ENCODE data around the gene HOXB5.

HOXB5 gene

DNA sequence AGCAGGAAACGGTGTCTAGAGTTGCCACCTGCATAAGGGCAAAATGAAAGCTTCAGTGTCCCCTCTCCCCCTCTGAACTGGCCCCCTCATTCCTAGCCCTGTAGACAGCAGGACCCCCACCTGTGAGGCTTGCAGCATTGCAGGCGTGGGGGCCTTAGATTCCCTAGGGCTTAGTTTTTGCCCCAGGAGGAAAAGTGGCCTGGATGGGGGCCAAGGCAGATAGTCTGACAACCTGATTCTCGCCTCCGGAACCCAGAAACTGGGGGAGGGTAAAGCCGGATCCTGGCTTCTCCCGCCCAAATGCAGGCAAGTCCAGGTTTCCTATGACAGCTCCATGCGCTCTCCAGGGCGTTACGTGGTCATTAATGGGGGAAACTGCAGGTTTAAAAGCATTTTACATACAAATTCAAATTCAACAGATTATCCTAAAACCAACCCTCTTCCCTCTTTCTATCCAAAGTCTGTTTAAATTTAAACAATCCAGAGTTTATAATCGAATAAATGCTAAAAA lies 11.9 kb upstream of the HOXB5 start:
- DNase-seq: no peak

DNA sequence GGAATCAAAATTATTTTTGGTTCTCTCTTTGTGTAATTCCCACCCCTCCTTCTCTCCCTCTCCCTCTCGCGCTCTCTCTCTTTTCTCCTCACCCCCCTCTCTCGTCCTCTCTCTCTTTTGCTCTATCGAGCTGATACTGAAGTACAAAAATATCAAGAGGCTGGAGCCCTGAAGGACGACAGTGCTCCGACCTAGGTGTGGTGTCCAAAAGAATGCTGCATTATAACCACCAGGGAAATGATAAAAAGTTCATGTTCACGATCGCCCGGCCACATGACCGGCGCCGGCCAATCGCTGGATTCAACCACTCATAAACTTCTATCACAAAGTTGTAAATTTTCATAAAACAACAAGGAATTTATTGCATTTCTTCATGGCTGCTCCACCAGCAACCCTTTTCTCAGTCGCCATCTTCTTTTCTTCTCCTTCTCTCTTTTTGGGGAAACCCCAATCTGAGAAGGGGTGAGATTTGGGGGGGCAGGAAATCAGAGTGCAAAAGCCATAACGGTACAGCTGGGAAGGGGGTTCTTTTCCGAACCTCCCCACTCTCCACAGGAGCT lies 11.3 kb upstream of the HOXB5 start, which contains the start of gene HOXB6:
HOXB6 (minus strand) TSS at position 217 of the 560 bp plus-strand sequence. CDS start 6,836 bp downstream, outside the sequence.
- peak; percentile 81 for DNase-seq

DNA sequence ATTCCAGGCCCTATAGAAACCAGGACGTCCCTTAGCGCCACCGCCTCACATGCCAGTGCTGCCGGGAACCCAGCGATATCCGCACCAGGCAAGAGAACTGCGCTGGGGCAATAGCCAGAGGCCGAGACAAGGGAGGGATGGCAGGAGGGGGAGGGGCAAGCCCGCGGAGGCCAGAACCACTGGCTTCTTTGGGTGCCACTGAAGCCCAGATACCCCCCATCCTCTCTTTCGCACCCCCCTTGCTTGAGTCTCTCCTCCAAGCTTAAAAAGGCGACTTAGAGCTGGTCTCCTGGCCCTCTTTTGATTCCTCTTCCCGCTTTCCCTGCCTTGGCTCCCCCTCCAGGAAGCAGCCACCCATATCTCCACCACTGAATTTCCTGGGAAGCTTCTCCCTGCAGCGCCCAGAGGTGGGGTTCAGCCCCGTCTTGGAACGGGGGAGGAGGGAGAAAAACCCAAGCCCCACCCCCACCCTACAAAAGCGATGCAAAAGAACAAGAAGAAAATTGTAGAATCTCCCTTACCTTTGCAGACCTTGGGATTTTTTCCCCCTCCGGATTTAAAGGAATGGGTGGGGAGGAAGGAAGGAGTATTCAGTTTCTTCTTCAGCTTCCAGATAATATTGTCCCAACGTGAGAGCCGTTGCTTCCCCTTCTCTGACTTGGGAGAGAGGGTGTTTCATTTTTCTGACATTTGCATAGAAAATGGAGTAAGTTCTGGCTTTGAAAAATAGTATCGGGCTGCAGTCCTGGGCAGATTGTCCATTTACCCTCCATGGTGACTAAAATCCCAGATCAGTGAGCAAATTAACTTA lies 10.6 kb upstream of the HOXB5 start:
- DNase-seq: no peak

DNA sequence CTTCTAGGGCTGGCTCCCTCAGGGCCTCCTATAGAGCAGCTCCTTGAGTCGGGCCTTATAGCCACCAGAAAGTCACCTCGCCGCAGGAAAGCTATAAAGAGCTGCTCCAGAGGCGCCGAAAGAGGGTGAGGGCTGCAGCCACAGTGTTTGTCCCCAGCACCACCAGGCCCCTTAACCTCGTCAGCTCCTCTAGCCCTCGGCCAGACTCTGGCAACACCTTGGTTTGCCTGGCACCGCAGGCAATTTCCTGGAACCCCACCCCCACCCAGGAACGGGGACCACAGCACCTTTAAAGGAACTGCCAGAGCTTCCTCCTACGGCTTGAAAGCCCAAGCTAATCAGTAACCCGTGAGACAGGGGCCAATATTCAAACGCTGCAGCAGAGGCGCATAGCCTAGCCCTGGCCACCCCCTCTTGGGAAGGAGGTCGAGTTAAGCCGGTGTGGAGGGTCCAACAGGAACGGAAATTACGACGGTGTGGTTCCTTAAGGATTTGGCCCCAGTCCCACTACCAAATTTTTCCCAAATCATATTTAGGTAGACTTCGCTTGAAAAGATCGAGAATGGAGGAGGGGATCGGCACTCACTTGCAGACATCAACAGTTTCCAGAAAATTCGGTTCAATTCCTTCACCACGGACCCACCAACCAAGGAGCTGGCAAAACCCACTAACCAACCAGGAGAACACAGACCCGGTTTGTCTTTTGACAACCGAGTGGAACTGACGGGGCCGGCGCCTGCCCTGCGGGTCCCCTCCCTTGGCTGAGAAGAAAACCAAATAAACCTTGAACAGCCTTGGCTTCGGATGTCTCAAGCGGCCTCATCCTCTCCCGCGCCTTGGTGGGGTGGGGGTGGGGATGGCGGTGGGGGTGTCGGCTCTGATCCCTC lies 8.2 kb upstream of the HOXB5 start:
- no peak for DNase-seq

DNA sequence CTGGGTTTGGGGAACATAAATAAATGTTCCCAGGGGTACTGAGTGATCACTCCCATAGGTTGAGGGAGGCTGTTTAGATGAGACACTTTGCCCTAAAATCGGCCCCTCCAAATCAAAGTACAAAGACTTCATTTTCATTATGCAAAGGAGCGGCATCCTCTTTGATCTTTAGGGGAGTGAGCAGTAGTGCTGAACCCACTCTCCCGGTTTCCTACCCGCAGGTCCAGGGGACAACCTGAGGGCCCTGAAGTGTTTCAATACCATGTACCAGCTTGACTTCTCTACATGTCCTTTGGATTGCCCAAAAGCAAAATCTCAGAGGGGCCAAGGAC lies 7.6 kb upstream of the HOXB5 start:
- no peak for DNase-seq

DNA sequence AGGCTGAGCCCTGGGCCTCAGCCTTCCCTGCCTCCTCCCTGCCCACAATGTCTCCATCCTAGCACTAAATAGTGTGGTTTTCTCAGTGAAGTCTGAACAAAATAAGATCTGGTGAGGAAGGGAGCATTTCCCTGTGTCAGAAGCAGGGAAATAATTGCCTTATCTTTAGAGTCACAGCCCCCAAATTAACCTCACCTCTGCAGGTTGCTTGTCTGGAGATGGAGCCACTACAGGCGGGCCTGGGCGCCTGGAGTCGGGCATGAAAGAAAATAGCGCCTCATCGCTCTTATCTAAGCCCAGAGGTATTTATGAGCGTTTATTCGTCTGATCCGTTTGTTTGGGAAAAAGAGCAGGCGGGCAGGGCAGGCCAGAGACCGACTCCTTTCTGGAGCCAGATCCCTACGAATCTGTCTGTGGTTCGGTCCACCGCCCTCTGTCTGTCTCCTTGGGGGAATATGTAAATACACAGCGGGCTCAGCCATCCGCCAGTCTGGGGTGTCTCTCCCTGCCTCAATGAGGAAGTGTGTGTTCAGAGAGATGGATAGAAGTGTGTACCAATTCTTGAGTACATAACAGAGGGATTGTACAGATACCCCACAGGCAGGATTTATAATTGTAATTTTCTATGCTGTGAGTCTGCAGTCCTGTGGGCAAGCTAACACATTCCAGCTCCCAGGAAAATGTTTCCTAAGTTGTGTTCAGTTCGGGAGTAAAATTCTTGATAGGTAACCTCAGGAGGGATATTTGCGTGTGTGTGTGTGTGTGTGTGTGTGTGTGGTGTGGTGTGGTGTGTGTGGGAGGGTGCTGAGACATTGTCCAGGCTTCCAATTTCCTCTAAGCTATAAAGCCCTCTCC lies 6.9 kb upstream of the HOXB5 start:
- no peak for DNase-seq

DNA sequence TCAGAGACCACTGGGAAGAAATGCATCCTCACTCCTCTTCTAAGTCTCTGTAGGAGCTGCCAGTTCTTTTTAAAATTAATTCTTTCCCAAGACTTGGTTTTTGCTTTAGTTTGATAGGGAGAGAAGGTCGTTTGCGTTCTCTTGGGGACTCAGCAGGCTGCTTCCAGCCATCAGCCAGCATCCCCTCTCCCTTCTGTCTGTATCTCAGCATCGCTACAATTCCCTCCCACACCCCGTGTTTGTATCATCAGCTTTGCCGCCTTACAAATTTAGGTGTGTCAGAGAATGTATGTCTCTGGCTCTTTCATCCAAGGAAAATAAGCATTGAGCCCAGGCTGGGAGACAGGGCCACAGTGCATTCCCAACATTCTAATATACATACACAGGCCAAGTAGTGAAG lies 5.8 kb upstream of the HOXB5 start:
- DNase-seq: no peak

DNA sequence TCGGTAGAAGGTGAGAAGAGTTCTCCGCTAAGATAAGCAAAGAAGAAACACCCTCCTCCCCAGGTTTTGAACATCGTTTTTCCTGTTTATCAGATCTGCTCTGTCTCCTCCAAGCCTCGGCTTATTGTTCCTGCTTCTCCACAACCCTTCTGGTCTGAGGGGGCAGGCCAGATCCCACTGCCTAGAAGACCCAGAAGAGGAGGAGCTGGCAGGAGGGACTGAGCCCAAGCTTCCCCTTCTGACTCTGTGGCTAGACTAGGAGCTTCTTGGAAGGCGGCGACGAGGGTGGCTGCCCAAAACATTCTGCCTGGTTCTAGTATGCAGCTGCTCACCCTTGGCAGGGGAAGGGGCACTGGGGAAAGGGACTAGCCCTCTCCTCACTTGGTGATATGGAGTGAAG lies 5.2 kb upstream of the HOXB5 start:
- DNase-seq: no peak

DNA sequence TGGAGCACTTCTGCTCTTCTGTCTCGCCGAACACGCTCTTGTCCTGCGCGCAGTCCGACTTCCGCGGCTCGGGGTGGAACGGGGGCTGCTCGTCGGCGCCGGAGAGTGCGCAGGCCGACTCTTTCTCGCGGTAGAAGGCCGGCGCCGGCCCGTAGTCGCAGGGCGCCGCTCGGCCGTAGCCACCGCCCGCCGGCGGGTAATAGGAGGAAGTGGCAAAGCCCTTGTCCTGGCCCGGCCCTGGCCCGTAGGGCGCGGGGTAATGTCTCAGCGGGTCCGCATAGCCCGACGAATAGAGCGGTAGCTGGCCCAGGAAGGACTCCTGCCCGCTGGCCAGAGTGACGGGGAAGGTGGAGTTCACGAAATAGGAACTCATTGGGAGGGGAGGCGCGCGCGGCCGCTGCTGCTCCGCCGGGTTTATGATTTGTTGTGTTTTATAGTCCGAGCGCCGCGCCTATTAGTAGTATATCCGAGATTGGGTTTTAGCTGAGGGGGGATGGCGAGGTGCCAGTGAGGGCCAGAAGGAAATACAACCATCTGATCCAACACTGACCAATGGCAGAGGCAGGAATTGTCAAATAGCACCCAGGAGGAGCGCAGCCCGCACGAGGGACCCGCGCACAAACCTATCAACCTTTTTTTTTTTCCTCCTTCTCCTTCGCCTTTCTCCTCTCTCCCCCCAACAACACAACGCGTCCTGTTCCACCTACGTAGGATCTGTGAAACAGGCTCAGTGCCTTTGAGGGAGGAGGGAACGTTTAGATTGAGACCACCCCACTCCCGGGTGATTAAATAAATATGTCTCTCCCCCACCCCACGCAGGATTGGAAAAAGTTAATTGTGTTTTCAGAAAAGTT lies 4.4 kb upstream of the HOXB5 start:
- DNase-seq: peak; percentile 86

DNA sequence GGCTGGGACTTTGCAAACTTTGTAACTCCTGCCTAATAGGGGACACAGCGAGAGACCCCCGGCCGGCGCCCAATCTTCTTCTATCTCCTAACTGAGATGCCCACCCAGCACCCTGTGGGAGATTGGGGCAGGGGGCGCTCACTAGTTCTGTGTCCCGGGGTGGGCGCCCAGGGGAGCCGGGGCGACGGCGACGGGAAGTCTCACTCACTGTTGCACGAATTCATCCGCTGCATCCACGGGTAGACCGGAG lies 3.9 kb upstream of the HOXB5 start:
- DNase-seq: peak; percentile 69

DNA sequence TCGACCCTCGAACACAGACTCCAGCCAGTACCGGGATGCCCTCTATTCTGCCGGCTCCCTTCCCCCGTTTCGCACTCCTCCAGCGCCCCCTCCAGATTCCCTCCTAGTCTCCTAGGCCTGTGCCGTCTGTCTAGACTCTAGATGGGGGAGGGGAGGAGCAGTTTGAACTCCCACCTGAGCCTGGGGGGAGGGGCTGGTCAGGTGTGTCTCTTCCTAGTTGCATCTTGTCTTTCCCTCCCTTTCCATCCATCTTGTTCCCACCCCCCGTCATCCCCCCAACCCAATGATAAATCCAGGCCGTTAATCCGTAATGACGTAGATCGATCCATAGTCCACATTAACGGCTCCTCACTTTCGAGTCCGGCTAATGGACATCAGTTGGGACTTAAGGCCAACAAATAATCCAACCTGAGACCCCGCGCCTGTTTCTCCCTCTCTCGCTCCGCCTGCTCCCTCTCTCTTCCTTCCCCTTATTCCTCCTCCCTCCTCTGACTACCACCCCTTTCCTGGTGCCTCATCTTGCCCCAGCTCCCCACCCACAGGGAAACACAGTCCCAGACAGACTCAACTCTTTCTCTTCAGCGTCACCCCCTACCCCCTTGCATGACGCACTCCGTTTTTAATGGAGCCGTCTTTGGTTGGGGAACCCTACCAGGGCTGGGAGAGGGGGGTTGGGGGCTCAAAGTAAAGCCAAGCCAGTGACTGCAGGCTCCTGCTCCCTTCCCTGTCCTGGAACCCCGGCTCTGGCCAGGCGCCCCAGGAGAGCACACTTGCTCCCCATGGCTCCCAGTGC lies 3.4 kb upstream of the HOXB5 start:
- DNase-seq: peak; percentile 69

DNA sequence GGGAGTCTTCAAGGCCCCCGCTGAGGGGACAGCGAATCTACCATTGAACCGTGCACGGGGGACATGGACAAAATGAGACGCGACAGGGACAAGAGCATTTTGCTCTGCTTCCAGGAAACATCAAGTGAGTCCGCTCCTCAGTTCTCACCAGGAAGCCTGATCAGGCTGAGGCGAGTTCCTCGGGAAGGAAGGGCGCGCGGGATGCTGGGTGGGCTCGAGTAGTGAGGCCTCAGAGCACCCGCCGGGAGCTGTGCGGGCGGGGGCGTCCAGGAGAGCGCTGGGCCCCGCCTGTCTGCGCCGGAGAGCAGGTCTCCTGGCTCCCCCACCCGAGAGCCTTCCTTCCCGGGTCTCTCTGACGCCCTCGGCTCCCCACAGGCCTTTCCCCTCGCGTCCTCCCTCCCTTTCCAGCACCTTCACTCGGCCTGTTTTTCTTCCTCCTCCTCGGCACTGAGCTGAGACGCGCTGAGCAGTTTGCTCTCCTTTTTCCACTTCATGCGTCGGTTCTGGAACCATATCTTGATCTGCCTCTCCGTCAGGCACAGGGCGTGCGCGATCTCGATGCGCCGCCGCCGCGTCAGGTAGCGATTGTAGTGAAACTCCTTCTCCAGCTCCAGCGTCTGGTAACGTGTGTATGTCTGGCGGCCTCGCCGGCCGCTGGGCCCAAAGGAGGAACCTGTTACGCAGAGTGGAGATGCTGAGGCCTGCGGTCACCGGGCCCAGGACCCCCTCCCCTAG lies 2.6 kb upstream of the HOXB5 start:
- DNase-seq: peak; percentile 82

DNA sequence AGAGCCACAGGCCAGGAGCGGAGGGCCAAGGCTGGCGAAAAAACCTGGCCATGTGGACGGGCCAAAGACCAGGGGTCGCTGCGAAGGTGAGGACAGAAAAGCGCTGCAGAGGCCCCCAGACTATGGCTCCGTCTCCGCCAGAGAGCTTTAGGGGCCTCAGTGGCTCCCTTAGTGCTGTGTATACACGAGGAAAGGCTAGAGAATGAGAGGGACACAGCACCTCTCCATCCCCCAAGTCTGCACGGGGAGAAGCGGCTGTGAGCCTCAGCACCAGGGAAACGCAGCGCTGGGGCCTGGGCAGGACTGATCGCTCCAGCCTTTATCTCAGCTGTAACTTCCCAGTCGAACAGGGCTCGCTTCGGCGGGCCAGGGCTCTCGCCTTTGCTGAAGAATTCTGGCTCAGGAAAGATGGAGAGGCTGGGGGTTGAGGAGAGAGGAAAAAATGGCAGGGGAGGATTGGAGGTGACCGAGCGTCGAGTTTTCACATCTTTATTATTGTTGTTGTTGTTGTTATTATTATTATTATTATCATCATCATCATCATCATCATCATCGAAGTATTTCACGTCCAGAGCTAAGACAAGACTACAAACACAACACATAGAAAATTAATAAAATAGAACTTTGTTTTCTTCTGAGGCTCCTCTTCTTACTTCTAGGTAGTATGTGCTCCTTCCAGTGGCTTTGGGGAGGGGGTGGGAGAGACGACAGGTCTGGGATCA lies 1.9 kb upstream of the HOXB5 start:
- DNase-seq: peak; percentile 69

DNA sequence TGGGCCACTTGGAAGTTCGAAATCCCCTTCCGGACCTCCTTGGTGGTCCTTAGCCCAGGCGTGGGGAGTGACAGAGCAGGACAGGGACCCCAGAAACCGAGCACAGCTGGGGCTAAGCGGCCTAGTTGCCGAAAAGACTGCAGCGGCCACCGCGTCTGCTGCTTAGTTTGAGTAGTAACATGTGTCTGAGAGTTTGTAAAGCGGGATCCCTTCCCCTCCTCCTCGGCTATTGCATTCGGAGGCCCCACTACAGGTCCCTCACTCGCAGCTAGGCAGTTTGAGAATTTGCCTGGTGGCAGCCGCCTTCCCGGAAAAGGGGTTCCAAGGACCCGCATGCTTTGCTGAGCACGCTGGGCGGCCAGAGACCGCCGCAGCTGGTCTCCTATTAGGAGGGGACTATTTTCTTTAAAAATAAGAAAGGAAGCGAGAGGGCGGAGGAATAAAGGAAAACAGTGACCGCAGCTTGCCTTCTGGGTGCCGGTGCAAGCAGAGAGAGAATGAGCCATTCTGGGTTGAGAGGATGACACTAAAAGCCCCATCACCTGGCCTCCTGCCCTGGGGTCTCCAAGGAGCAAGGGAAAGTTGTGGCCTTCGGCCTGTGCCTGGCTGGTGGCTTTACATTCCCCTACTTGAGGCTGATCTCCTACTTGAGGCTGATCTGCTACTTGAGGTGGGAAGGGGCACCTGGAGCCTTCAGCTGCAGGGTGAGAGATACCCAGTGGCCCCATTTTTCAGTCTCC lies 1.1 kb upstream of the HOXB5 start:
- DNase-seq: peak; percentile 83

DNA sequence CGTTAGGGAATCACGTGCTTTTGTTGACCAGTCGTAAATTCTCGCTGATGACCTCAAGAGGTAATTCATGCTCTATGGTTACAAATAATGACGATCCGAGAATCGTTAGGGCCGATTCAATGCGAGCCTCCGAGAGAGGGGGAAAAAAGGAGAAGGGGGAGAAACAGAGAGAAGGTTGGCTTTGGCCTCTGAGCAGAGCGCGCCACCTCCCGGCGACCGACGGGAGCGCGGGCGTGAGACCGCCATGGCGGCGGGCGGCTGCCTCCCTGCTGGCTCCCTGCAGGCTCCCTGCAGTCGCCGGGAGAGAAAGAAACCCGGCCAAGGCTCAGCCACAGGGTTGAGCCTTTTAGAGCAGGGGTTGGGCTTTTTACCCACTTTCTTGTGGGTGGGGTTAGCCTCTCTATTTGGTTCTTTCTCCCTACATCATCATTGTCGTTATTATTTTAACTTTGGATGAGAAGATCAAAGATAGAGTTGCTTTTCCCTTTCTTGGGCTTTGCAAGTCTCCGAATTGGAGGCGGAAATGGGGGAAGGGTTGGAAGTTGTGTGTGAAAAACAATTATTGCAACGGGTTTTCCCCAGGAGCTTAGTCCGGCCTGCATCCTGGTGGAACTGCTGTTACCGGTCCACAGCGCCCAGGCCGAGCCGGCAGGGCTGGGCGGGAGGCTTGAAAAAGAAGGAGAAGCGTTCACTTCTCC lies 410 bp upstream of the HOXB5 start:
- DNase-seq: peak; percentile 94

DNA sequence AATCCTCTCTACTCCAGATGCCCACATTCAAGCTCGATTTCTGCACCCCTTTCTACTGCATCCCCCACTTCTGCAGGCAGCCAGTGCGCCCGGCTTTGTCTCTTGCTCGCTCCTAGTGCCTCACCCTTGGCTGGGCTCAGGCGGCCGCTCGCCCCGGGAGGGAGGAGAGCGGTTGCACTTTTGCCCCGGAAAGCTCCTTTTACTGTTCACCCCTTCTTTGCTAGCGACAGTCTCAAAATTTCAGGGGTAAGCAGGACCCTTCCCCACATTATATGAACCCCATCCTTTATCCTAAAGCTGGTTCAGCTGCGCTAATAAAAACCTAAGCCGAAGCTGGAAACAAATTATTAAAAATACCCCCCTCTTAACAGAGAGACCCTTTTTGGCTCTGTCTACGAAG lies 1.0 kb downstream of the HOXB5 start:
- no peak for DNase-seq

DNA sequence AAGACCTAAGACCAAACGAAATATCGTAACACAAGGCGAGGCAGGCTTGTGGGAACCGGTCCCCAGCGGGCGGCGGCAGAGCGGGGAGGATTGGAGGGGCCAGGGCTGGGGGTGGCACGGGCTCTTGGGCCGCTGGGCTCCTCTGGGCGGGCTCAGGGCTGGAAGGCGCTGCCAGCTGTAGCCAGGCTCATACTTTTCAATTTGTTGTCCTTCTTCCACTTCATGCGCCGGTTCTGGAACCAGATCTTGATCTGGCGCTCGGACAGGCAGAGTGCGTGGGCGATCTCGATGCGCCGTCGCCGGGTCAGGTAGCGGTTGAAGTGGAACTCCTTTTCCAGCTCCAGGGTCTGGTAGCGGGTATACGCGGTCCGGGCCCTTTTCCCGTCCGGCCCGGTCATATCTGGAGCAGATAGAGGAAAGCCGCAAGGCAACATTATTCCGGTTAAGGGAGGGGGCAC lies 1.5 kb downstream of the HOXB5 start:
- no peak for DNase-seq

All from right kidney (tissue), 1 donor.